OCI-LY1 (cell line): ENCODE results near the gene VDAC1.

ENCODE experiments used
- EZH2 ChIP-seq: fragments of 200-600 bp; sonication (generic), shearing (Covaris generic); IDR thresholded peaks from 2 replicates; pipeline ENCODE4 v1.8.0; 2017; ENCODE audit warnings: borderline replicate concordance, mixed run types, mild to moderate bottlenecking, antibody characterized with exemption, low read length, moderate library complexity, mixed read lengths
- TF ChIP-seq, protein P1 (sequence below): fragments of 200-600 bp; sonication (generic), shearing (Covaris generic); IDR thresholded peaks from 2 replicates; pipeline ENCODE4 v1.5.1; 2017; ENCODE audit warnings: mild to moderate bottlenecking, antibody characterized with exemption, low read length, moderate library complexity, mixed read lengths

DNA sequence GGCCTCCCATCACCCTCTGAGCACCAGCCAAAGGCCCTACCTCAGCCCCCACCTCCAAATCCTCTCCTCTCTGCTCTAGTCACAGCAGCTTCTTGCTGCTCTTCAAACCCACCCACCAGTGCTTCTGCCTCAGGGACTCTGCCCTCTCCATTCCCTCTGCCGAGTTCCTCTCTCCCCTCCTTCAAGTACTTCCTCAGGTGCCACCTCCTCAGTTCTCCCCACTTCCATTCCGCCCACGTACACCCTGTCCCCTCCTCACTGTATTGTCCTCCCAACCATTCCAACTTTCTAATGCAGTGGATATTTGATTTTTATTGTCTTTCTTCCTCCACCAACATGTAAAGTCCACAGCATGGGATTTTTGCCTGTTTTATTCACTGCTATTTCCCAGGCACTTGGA, 79.5 kb downstream of the VDAC1 start:
- TF ChIP-seq, protein P1, sequence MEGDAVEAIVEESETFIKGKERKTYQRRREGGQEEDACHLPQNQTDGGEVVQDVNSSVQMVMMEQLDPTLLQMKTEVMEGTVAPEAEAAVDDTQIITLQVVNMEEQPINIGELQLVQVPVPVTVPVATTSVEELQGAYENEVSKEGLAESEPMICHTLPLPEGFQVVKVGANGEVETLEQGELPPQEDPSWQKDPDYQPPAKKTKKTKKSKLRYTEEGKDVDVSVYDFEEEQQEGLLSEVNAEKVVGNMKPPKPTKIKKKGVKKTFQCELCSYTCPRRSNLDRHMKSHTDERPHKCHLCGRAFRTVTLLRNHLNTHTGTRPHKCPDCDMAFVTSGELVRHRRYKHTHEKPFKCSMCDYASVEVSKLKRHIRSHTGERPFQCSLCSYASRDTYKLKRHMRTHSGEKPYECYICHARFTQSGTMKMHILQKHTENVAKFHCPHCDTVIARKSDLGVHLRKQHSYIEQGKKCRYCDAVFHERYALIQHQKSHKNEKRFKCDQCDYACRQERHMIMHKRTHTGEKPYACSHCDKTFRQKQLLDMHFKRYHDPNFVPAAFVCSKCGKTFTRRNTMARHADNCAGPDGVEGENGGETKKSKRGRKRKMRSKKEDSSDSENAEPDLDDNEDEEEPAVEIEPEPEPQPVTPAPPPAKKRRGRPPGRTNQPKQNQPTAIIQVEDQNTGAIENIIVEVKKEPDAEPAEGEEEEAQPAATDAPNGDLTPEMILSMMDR = no peak
- TF ChIP-seq EZH2 = no peak
